GM12878 (cell line): ENCODE results near the gene SRCIN1. TPM values are rescaled to one million over a fixed set of nuclear protein-coding genes. Genes with fewer than 3 reads are reported as not detected.

Experiments used
- ATF7 ChIP-seq: fragments of 450-650 bp; IDR thresholded peaks from 2 replicates; pipeline ENCODE4 v1.6.1; 2016; ENCODE audit warnings: low read depth, mild to moderate bottlenecking
- BCL11A ChIP-seq: IDR thresholded peaks from 2 replicates; pipeline ENCODE4 v1.6.1; 2011; ENCODE audit warnings: low read depth, low read length
- BHLHE40 ChIP-seq, 2 experiments: fragments of 450-650 bp in 1 of 2; IDR thresholded peaks; 2 replicates each; pipeline ENCODE4 v1.6.1; 2011 to 2017; ENCODE audit warnings: low read depth in 2 of 2, borderline replicate concordance in 1 of 2, improper control_type of control experiment in 1 of 2, low read length in 1 of 2, mild to moderate bottlenecking in 1 of 2
- BMI1 ChIP-seq: fragments of 450-650 bp; IDR thresholded peaks from 2 replicates; pipeline ENCODE4 v1.6.1; 2016; ENCODE audit warnings: mild to moderate bottlenecking, moderate library complexity, borderline replicate concordance
- CBFB ChIP-seq: IDR thresholded peaks from 2 replicates; pipeline ENCODE4 v1.6.1; 2016; ENCODE audit warnings: antibody characterized with exemption, low read depth
- CREB1 ChIP-seq: IDR thresholded peaks from 2 replicates; pipeline ENCODE4 v1.6.1; 2012; ENCODE audit warnings: low read depth, mild to moderate bottlenecking, inconsistent platforms
- CREM ChIP-seq: IDR thresholded peaks from 2 replicates; pipeline ENCODE4 v1.6.1; 2014; ENCODE audit warnings: antibody characterized with exemption, low read depth
- EED ChIP-seq: sonication (generic); IDR thresholded peaks from 2 replicates; pipeline ENCODE4 v1.6.1; 2016; ENCODE audit warnings: antibody characterized with exemption, low read depth
- EP300 ChIP-seq, 2 experiments: fragments of 150-350 bp in 1 of 2; IDR thresholded peaks; 2 replicates each; pipeline ENCODE4 v1.6.1; 2011 to 2012; ENCODE audit warnings: low read depth in 2 of 2, low read length in 2 of 2, borderline replicate concordance in 1 of 2, improper control_type of control experiment in 1 of 2, inconsistent platforms in 1 of 2; ENCODE audit not compliant: control insufficient read depth in 1 of 2
- ETV6 ChIP-seq, 2 experiments: fragments of 450-650 bp in 1 of 2; IDR thresholded peaks in 1 of 2; conservative IDR thresholded peaks in 1 of 2; 2 replicates each; pipeline ENCODE4 v1.6.1; 2014; ENCODE audit warnings: antibody characterized with exemption in 1 of 2, borderline replicate concordance in 1 of 2, low read depth in 1 of 2, mild to moderate bottlenecking in 1 of 2, moderate library complexity in 1 of 2
- FOXM1 ChIP-seq: IDR thresholded peaks from 2 replicates; pipeline ENCODE4 v1.6.1; 2012; ENCODE audit warnings: low read depth, mild to moderate bottlenecking, inconsistent platforms, low read length, moderate library complexity
- JUNB ChIP-seq: IDR thresholded peaks from 2 replicates; pipeline ENCODE4 v1.6.1; 2016; ENCODE audit warnings: antibody characterized with exemption, mild to moderate bottlenecking
- KLF5 ChIP-seq: fragments of 450-650 bp; IDR thresholded peaks from 2 replicates; pipeline ENCODE4 v1.6.1; 2014; ENCODE audit warnings: mild to moderate bottlenecking; ENCODE audit not compliant: partially characterized antibody
- MEF2A ChIP-seq: IDR thresholded peaks from 2 replicates; pipeline ENCODE4 v1.6.1; 2011; ENCODE audit warnings: low read depth, mild to moderate bottlenecking, low read length, moderate library complexity; ENCODE audit not compliant: insufficient read depth
- MLLT1 ChIP-seq: fragments of 450-650 bp; IDR thresholded peaks from 2 replicates; pipeline ENCODE4 v1.6.1; 2016; ENCODE audit warnings: mild to moderate bottlenecking
- MTA2 ChIP-seq: fragments of 450-650 bp; IDR thresholded peaks from 2 replicates; pipeline ENCODE4 v1.6.1; 2016; ENCODE audit warnings: low read depth, mild to moderate bottlenecking, moderate library complexity
- MTA3 ChIP-seq: IDR thresholded peaks from 2 replicates; pipeline ENCODE4 v1.6.1; 2012; ENCODE audit warnings: low read length, inconsistent platforms, borderline replicate concordance
- NBN ChIP-seq: fragments of 450-650 bp; IDR thresholded peaks from 2 replicates; pipeline ENCODE4 v1.6.1; 2016
- PAX5 ChIP-seq: IDR thresholded peaks from 2 replicates; pipeline ENCODE4 v1.6.1; 2011; ENCODE audit warnings: low read depth, low read length, borderline replicate concordance
- PRDM15 ChIP-seq: fragments of 450-650 bp; formaldehyde crosslinking; IDR thresholded peaks from 2 replicates; pipeline ENCODE4 v1.4.0; 2020; ENCODE audit warnings: mild to moderate bottlenecking, moderate library complexity
- SMARCA5 ChIP-seq: fragments of 450-650 bp; IDR thresholded peaks from 2 replicates; pipeline ENCODE4 v1.6.1; 2017; ENCODE audit warnings: mild to moderate bottlenecking
- SPI1 ChIP-seq: IDR thresholded peaks from 2 replicates; pipeline ENCODE4 v1.6.1; 2011; ENCODE audit warnings: low read depth, mild to moderate bottlenecking, low read length, moderate library complexity, borderline replicate concordance; ENCODE audit not compliant: insufficient read depth
- TCF3 ChIP-seq: IDR thresholded peaks from 2 replicates; pipeline ENCODE4 v1.6.1; 2012; ENCODE audit warnings: low read depth, mild to moderate bottlenecking, low read length, borderline replicate concordance; ENCODE audit not compliant: insufficient read depth
- ZNF217 ChIP-seq: fragments of 450-650 bp; IDR thresholded peaks from 2 replicates; pipeline ENCODE4 v1.6.1; 2017; ENCODE audit warnings: antibody characterized with exemption, mild to moderate bottlenecking
- polyA plus RNA-seq, 11 experiments: library from polyadenylated mRNA; depleted of rRNA in 4 of 11; unstranded in 6 of 11; stranded (reverse) in 5 of 11; fragments of >200 nt; fragmentation: Nextera tagmentation in 4 of 11; fragmentation: Illumina TruSeq in 1 of 11; extraction: Ambion mirVana in 4 of 11; extraction: Trizol in 1 of 11; gene quantifications; 1 replicate in 1 of 11; 2 replicates in 10 of 11; pipeline versions ENCODE4 v1.2.1 to v1.2.3, GENCODE V29; 2011 to 2016; ENCODE audit warnings: inconsistent platforms in 2 of 11, missing spikeins in 2 of 11, low read depth in 1 of 11
- total RNA-seq, 4 experiments: library from RNA; depleted of rRNA in 3 of 4; stranded (reverse); fragments of >200 nt in 3 of 4; fragmentation: Illumina TruSeq in 1 of 4; extraction: Trizol in 1 of 4; gene quantifications; 2 replicates each; pipeline versions ENCODE4 v1.2.1 to v1.2.3, GENCODE V29; 2013 to 2021

SRCIN1 gene
- total and polyA plus RNA-seq, 10 of the 15 experiments (the other 5 are each of a cell fraction or from before 2014, with no cell fraction given): under 0.01 to 0.74 (median 0.20) TPM; not detected in 3

GRCh38 chr17:38624782-38625355 lies 19.1 kb upstream of the SRCIN1 start (continued):
- TF ChIP-seq BHLHE40 (IDR thresholded peaks at IDR 0.05; ENCODE audit: borderline replicate concordance in 1 of 2, low read depth in 2 of 2, low read length in 1 of 2) (peak in 1 of 2 experiments; percentile 54; a peak in 1 of 4 replicates), BCL11A (peak; percentile 46), SPI1 (peak; percentile 56; the same call in 1 of the 2 replicates), CREM (peak; percentile 83), CREB1 (peak; percentile 67; the same call in 1 of the 2 replicates), ETV6 (conservative IDR thresholded peaks at IDR 0.05 in 1 of 2, IDR thresholded peaks at IDR 0.05 in 1 of 2; ENCODE audit: borderline replicate concordance in 1 of 2, low read depth in 1 of 2) (peak in 1 of 2 experiments; percentile 22; a peak in 1 of 4 replicates), FOXM1 (peak; percentile 64; the same call in 1 of the 2 replicates), MTA3 (peak; percentile 71; the same call in 1 of the 2 replicates), PRDM15 (0 out of 2 replicates have a peak, but pooled peaks have one; percentile 40), KLF5 (peak; percentile 28), NBN (peak; percentile 86), BMI1 (peak; percentile 34; the same call in 1 of the 2 replicates), MTA2 (peak; percentile 72; the same call in 1 of the 2 replicates), EP300 (IDR thresholded peaks at IDR 0.05; ENCODE audit: borderline replicate concordance in 1 of 2, control insufficient read depth in 1 of 2, low read depth in 2 of 2, low read length in 2 of 2) (0 out of 4 replicates have a peak, but pooled peaks of 1 of the 2 experiments have one; percentile 42), EED (peak; percentile 64; the same call in 1 of the 2 replicates), ATF7 (peak; percentile 93), CBFB (peak; percentile 41; the same call in 1 of the 2 replicates), PAX5 (peak; percentile 92), MLLT1 (0 out of 2 replicates have a peak, but pooled peaks have one; percentile 52), ZNF217 (peak; percentile 89), MEF2A (0 out of 2 replicates have a peak, but pooled peaks have one; percentile 5), SMARCA5 (peak; percentile 93), JUNB (peak; percentile 84), TCF3 (0 out of 2 replicates have a peak, but pooled peaks have one; percentile 13)
